ENCODE measurements around the gene KIAA1549. TPM values are rescaled to one million over a fixed set of nuclear protein-coding genes. Genes with fewer than 3 reads are reported as not detected.

Gene KIAA1549
- total and polyA plus RNA-seq, 9 of the 15 experiments (the other 6 are each of a cell fraction or from before 2014, with no cell fraction given): 0.01 to 0.29 (median 0.07) TPM

DNA sequence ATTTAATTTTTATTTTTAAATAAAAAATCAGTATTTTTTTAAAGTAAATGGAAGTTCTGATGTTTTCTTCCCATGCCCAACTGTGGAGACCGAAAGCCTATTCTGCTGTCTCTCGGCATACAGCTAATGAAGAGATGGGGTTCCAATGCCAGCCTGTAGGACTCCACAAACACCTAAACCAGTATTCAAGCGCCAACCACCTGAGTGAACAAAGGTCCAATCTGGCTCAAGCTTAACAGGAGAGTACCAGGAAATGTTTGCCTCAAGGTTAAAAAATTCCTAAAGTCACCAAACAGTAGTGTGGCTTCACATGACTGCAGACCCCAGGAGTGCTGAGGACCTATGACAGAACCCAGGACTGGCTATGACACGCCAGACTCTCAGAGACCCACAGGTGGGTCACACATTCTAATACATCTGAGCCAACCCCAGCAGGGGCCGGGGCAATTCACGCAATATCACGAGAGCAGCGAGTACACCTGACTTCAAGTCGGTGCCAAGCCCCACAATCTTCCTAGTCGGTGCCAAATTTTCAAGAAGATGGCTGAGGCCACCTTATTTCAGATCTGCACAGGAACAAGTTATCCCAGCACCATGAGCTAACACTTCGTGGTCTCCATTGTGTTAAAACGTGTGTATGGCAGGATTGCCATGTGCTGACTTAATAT is 31.6 kb downstream of the KIAA1549 start:
- Histone ChIP-seq H3K4me1 (replicated peaks in 1 of 2; ENCODE audit: control insufficient read depth in 2 of 2, insufficient read depth in 2 of 2, low read length in 2 of 2) (no peaks in the 10 kb centered on the region), H3K9me1 (ENCODE audit: control insufficient read depth, insufficient read depth, low read length) (no peaks in the 10 kb centered on the region), H3K4me3 (no peak overlapping the region), H3K4me2 (ENCODE audit: insufficient read depth, low read length) (no peak overlapping the region), H3K27ac (ENCODE audit: extremely low read depth, low read depth, low read length) (no peak overlapping the region), H3K9me3 (replicated peaks; ENCODE audit: control insufficient read depth, insufficient read depth, low read depth, low read length) (no peaks in the 10 kb centered on the region), H3K9ac (ENCODE audit: insufficient read depth in 1 of 2, low read depth in 2 of 2, low read length in 2 of 2) (no peak overlapping the region), H3K27me3 (ENCODE audit: control insufficient read depth in 2 of 2, insufficient read depth in 2 of 2, low read length in 2 of 2) (peaks cover 62 to 79% of the 10 kb centered on the region in 2 experiments), H4K20me1 (replicated peaks; ENCODE audit: control insufficient read depth, insufficient read depth, low read length) (0 out of 2 replicates have a peak, but pooled peaks cover 2% of the 10 kb centered on the region), H2AFZ (ENCODE audit: low read depth, low read length) (no peak overlapping the region), H3K79me2 (ENCODE audit: control insufficient read depth, insufficient read depth, low read length) (no peaks in the 10 kb centered on the region), H3K36me3 (ENCODE audit: control insufficient read depth, insufficient read depth, low read length) (no peaks in the 10 kb centered on the region)
- FAIRE-seq (no peak), ATAC-seq (no peak), DNase-seq (ENCODE audit: extremely low read depth in 1 of 4, low spot score in 3 of 4) (no peak)
- intact Hi-C loops (cut with micrococcal nuclease) (no loop called here), in situ Hi-C loops (cut with MboI) (no loop called here)
- CTCF ChIA-PET (ENCODE audit: low intra/inter-chr PET ratio): no interaction called here
- BruUV-seq (replicated peaks): no TSS peak
- POLR2A ChIA-PET: no interaction called here
- WGBS (ENCODE audit: insufficient coverage, low coverage, missing lambda C conversion rate): under 1% methylated on average over 12 of the region's 12 CpGs
- TF ChIP-seq E2F3 (CRISPR knock-in tag; IDR thresholded peaks at IDR 0.05) (no peak), DPF2 (IDR thresholded peaks at IDR 0.05) (no peak), GATA2 (CRISPR knock-in tag; IDR thresholded peaks at IDR 0.05) (no peak), TFAM (CRISPR knock-in tag; conservative IDR thresholded peaks at IDR 0.05) (no peak), EZH2 (IDR thresholded peaks at IDR 0.05; ENCODE audit: borderline replicate concordance, low read depth, low read length) (0 out of 2 replicates have a peak, but pooled peaks have one; percentile 67), TEAD4 (IDR thresholded peaks at IDR 0.05; ENCODE audit: low read length) (no peak), TEAD4 (CRISPR knock-in tag; IDR thresholded peaks at IDR 0.05; ENCODE audit: borderline replicate concordance) (no peak)

DNA sequence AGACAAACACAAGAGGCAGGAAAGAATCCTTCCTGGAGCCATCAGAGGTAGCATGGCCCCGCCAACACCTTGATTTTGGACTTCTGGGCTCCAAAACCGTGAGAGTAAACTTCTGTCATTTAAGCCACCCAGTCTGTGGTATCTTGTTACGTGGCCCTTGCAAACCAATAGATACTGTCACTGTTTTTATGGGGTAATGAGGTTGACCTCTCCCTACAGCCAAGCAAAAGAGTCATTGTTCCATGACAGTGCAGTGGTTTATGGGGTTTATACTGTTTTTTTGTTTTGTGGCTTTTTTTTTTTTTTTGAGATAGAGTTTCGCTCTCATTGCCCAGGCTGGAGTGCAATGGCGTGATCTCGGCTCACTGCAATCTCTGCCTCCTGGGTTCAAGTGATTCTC is 32.8 kb downstream of the KIAA1549 start:
- H3K27ac ChIP-seq (ENCODE audit: extremely low read depth, low read depth, low read length): no peak overlapping the region
- no peaks in the 10 kb centered on the region for H4K20me1 ChIP-seq (replicated peaks; ENCODE audit: control insufficient read depth, insufficient read depth, low read length)
- H2AFZ ChIP-seq (ENCODE audit: low read depth, low read length): no peak overlapping the region
- DNase-seq (ENCODE audit: extremely low read depth in 1 of 4, low spot score in 3 of 4) (no peak), ATAC-seq (no peak), FAIRE-seq (no peak)
- H3K9me1 ChIP-seq (ENCODE audit: control insufficient read depth, insufficient read depth, low read length): no peaks in the 10 kb centered on the region
- H3K79me2 ChIP-seq (ENCODE audit: control insufficient read depth, insufficient read depth, low read length): no peaks in the 10 kb centered on the region
- no peak overlapping the region for H3K4me2 ChIP-seq (ENCODE audit: insufficient read depth, low read length)
- H3K27me3 ChIP-seq (ENCODE audit: control insufficient read depth in 2 of 2, insufficient read depth in 2 of 2, low read length in 2 of 2): peaks cover 63 to 80% of the 10 kb centered on the region in 2 experiments
- no TSS peak for BruUV-seq (replicated peaks)
- no peak overlapping the region for H3K9ac ChIP-seq (ENCODE audit: insufficient read depth in 1 of 2, low read depth in 2 of 2, low read length in 2 of 2)
- intact Hi-C loops (cut with micrococcal nuclease) (no loop called here), in situ Hi-C loops (cut with MboI) (no loop called here)
- POLR2A ChIA-PET: no interaction called here
- H3K9me3 ChIP-seq (replicated peaks; ENCODE audit: control insufficient read depth, insufficient read depth, low read depth, low read length): no peaks in the 10 kb centered on the region
- no peak for TF ChIP-seq PYGO2 (tag; IDR thresholded peaks at IDR 0.05)
- no peak for TF ChIP-seq KLF13 (tag; IDR thresholded peaks at IDR 0.05; ENCODE audit: borderline replicate concordance, low read depth)
- TF ChIP-seq L3MBTL2 (IDR thresholded peaks at IDR 0.05): peak; percentile 3; the same call in 1 of the 2 replicates
- TF ChIP-seq POLR2H (tag; IDR thresholded peaks at IDR 0.05; ENCODE audit: low read depth): no peak
- TF ChIP-seq ZNF668 (CRISPR knock-in tag; IDR thresholded peaks at IDR 0.05): no peak
- peak; percentile 23 for TF ChIP-seq CBX8 (IDR thresholded peaks at IDR 0.05; ENCODE audit: borderline replicate concordance, extremely low read depth, low read depth, low read length, poor library complexity, severe bottlenecking)
- TF ChIP-seq ETV5 (CRISPR knock-in tag; IDR thresholded peaks at IDR 0.05; ENCODE audit: low read depth): no peak
- TF ChIP-seq, protein P1, sequence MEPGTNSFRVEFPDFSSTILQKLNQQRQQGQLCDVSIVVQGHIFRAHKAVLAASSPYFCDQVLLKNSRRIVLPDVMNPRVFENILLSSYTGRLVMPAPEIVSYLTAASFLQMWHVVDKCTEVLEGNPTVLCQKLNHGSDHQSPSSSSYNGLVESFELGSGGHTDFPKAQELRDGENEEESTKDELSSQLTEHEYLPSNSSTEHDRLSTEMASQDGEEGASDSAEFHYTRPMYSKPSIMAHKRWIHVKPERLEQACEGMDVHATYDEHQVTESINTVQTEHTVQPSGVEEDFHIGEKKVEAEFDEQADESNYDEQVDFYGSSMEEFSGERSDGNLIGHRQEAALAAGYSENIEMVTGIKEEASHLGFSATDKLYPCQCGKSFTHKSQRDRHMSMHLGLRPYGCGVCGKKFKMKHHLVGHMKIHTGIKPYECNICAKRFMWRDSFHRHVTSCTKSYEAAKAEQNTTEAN (CRISPR knock-in tag; IDR thresholded peaks at IDR 0.05): no peak
- 4% methylated on average over 6 of the region's 6 CpGs for WGBS (ENCODE audit: insufficient coverage, low coverage, missing lambda C conversion rate)
- no peaks in the 10 kb centered on the region for H3K36me3 ChIP-seq (ENCODE audit: control insufficient read depth, insufficient read depth, low read length)
- CTCF ChIA-PET (ENCODE audit: low intra/inter-chr PET ratio): no interaction called here
- H3K4me1 ChIP-seq (replicated peaks in 1 of 2; ENCODE audit: control insufficient read depth in 2 of 2, insufficient read depth in 2 of 2, low read length in 2 of 2): no peaks in the 10 kb centered on the region
- no peak overlapping the region for H3K4me3 ChIP-seq
